BJ (cell line): ENCODE measurements around the gene FAM13B. TPM values are rescaled to one million over a fixed set of nuclear protein-coding genes. Genes with fewer than 3 reads are reported as not detected.
"Not testable (repeated sequence)": the region's sequence is repeated elsewhere in the genome, so short reads cannot be mapped to it uniquely, and the experiment has no call there.

ENCODE experiments used
- CTCF ChIA-PET: fragments of 350-600 bp; formaldehyde crosslinking; extraction: SDS; loops from one replicate; lab custom pipeline; 2021; ENCODE audit warnings: antibody characterized with exemption, inconsistent platforms; lab: Yijun Ruan, JAX
- POLR2A ChIA-PET: fragments of 300-600 bp; sonication (Branson Sonifier 250); formaldehyde crosslinking; extraction: SDS; loops from one replicate; lab custom pipeline; 2021; ENCODE audit warnings: antibody characterized with exemption; lab: Charles Lee
- DNase-seq: peaks from one replicate; pipeline ENCODE4 v3.0.0-alpha.2; 2011; ENCODE audit warnings: low read depth
- H3K27me3 ChIP-seq: 2 replicates; pipeline ENCODE4 v1.6.0; 2011; ENCODE audit warnings: low read length; ENCODE audit not compliant: control insufficient read depth, insufficient read depth
- H3K36me3 ChIP-seq: 2 replicates; pipeline ENCODE4 v1.5.1; 2011; ENCODE audit warnings: low read length; ENCODE audit not compliant: control insufficient read depth, insufficient read depth
- H3K4me3 ChIP-seq: 2 replicates; pipeline ENCODE4 v1.5.1; 2011; ENCODE audit warnings: low read depth, mild to moderate bottlenecking, control low read depth, low read length
- CTCF ChIP-seq: IDR thresholded peaks from 2 replicates; pipeline ENCODE4 v1.5.1; 2011; ENCODE audit warnings: low read depth, mild to moderate bottlenecking, control low read depth, inconsistent platforms, low read length, moderate library complexity; ENCODE audit not compliant: insufficient read depth
- polyA minus RNA-seq: library from RNA; depleted of rRNA, polyadenylated mRNA; stranded (reverse); fragments of >200 nt; gene quantifications from 2 replicates; pipeline ENCODE4 v1.2.3, GENCODE V29; 2011; rRNA and poly(A)+ RNA removed
- polyA plus RNA-seq: library from polyadenylated mRNA; depleted of rRNA; stranded (reverse); fragments of >200 nt; gene quantifications from 2 replicates; pipeline ENCODE4 v1.2.3, GENCODE V29; 2011; rRNA removed

Gene FAM13B
- 12.6 and 22.3 TPM in 2 replicates for polyA plus RNA-seq
- 9.4 and 13.1 TPM in 2 replicates for polyA minus RNA-seq

GRCh38 chr5:138032572-138033385 is at the start of gene FAM13B:
TSS of gene FAM13B (minus strand) at chr5:138033079. CDS start at chr5:138019111, 13,968 bp downstream.
- Histone ChIP-seq H3K36me3 (no peaks in the 10 kb centered on the region), H3K27me3 (no peaks in the 10 kb centered on the region), H3K4me3 (peak within 1 kb of the TSS; percentile 99)
- ChIA-PET POLR2A (no interaction called here), CTCF (interaction anchor here (1.7 to 11.0 kb wide), 3 partner anchors 32 to 101 kb away, joined by 8 to 188 read pairs (median 26); no protein-coding TSS in a partner anchor)
- no peak for DNase-seq
- 0 out of 2 replicates have a peak, but pooled peaks have one; percentile 2 for TF ChIP-seq CTCF

- peaks cover 2% of the 10 kb centered on the region; the same call in 1 of the 2 replicates for H3K27me3 ChIP-seq
- no peak overlapping the region for H3K4me3 ChIP-seq
- H3K36me3 ChIP-seq = no peaks in the 10 kb centered on the region
- no peak for TF ChIP-seq CTCF
- no peak for DNase-seq
- POLR2A ChIA-PET = no interaction called here
- CTCF ChIA-PET = interaction anchor here (0.6 to 2.4 kb wide), 8 partner anchors 10 to 112 kb away, joined by 3 to 13 read pairs (median 4); no protein-coding TSS in a partner anchor
Observed at GRCh38 chr5:138082033-138082432, 49.2 kb upstream of the FAM13B start.

GRCh38 chr5:138078006-138078643 is 45.2 kb upstream of the FAM13B start:
- POLR2A ChIA-PET = no interaction called here
- no peak for DNase-seq
- H3K36me3 ChIP-seq = no peaks in the 10 kb centered on the region
- H3K27me3 ChIP-seq = peaks cover 2% of the 10 kb centered on the region; the same call in 1 of the 2 replicates
- CTCF ChIA-PET = interaction anchor here (0.8 to 6.3 kb wide), 23 partner anchors 8 to 299 kb away, joined by 3 to 51 read pairs (median 7); partner anchors contain the start of gene NME5
- no peak for TF ChIP-seq CTCF
- no peak overlapping the region for H3K4me3 ChIP-seq

- ChIA-PET CTCF (interaction anchor here (0.6 to 6.3 kb wide), 26 partner anchors 9 to 298 kb away, joined by 3 to 51 read pairs (median 6); partner anchors contain the start of gene NME5), POLR2A (no interaction called here)
- no peak for DNase-seq
- peak; percentile 82 for TF ChIP-seq CTCF
- Histone ChIP-seq H3K4me3 (no peak overlapping the region), H3K27me3 (peaks cover 2% of the 10 kb centered on the region; the same call in 1 of the 2 replicates), H3K36me3 (no peaks in the 10 kb centered on the region)
Observed at GRCh38 chr5:138077064-138077696, 44.3 kb upstream of the FAM13B start.

- POLR2A ChIA-PET, DNase-seq: not testable (repeated sequence)
- CTCF ChIA-PET = interaction anchor here (0.8 to 10.1 kb wide), 13 partner anchors 8 to 448 kb away, joined by 4 to 188 read pairs (median 7); partner anchors contain the start of gene FAM13B
Observed at GRCh38 chr5:138070026-138070425, 37.1 kb upstream of the FAM13B start.

More at GRCh38 chr5:138070026-138070425, 37.1 kb upstream of the FAM13B start:
- H3K36me3 ChIP-seq, H3K27me3 ChIP-seq, H3K4me3 ChIP-seq: not testable (repeated sequence)
